ENCODE data around the gene KLF16.
A peak's percentile ranks its signal among the peaks of the same experiment; 100 is the strongest.

KLF16 gene

DNA sequence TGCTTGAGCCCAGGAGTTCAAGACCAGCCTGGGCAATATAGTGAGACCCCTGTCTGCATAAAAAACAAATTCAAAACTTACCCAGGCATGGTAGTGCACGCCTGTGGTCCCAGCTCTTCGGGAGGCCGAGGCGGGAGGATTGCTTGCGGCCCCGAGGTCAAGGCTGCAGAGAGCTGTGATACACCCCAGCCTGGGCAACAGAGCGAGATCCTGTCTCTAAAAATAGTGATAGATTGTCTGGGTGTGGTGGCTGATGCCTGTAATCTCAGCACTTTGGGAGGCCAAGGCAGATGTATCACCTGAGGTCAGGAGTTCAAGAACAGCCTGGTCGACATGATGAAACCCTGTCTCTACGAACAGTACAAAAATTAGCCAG, 4.0 kb upstream of the KLF16 start:
- no peak for DNase-seq (ENCODE audit: low read depth)

DNA sequence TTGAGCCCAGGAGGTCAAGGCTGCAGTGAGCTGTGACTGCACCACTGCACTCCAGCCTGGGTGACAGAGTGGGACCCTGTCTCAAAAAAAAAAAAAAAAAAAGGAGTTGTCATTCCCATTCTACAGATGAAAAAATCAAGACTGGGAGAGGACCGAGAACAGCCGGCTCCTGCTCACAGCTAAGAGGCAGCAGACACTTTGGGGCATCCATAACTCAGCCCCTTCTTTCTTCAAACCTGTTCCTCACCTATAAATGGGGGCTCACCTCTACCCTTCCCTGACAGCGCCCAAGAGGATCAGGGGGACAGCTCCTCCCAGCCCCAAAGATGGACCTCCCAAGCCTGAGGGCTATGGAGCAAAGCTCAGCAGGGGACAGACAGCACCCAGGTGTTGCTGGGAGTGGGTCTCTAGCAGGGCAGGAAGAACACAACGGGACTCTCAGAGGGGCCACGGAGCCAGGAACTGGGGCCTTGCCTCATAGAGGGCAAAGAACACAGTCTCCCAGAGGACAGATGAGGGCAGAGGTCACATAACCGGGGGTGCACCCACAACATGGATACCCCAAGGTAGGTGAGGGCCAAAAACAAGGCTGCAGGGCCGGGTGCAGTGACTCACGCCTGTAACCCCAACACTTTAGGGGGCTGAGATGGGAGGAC, 3.4 kb upstream of the KLF16 start:
- no peak for DNase-seq (ENCODE audit: low read depth)

DNA sequence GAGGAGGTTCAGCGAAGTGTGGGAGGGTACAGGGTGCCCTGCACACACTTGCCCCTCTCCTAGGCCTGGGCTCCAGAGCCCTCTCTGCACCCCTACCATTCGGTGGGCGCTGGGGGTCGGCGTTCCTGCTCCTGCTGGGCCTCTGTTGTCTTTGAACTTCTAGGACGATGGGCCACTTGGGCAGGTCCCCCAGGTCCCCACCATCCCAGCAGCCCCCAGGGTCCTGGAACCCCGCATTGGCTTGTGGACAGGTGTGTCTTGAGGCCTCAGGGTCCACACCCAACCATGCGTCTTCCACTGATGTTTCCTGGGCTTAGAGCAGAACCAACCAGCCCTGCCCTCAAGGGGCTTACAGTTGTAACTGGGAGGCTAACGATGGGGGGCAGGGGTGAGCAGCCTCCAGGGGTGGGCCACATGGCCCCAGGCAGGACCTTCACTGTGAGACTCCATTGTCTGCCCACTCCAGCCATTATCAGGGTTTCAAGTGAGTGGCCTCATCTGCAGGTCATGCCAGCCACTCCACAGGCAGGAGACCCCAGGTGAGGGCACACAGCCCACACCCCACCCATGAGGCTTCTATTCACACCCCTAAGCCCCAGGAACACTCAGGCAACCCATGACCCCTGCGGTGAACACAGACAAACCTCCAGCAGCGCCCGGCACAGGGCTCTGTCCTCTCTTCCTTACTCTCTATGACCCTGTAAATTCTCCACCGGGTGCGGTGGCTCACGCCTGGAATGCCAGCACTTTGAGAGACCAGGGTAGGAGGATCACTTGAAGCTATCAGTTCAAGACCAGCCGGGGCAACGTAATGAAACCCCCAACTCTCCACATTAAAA, 2.0 kb upstream of the KLF16 start:
- no peak for DNase-seq (ENCODE audit: low read depth)

DNA sequence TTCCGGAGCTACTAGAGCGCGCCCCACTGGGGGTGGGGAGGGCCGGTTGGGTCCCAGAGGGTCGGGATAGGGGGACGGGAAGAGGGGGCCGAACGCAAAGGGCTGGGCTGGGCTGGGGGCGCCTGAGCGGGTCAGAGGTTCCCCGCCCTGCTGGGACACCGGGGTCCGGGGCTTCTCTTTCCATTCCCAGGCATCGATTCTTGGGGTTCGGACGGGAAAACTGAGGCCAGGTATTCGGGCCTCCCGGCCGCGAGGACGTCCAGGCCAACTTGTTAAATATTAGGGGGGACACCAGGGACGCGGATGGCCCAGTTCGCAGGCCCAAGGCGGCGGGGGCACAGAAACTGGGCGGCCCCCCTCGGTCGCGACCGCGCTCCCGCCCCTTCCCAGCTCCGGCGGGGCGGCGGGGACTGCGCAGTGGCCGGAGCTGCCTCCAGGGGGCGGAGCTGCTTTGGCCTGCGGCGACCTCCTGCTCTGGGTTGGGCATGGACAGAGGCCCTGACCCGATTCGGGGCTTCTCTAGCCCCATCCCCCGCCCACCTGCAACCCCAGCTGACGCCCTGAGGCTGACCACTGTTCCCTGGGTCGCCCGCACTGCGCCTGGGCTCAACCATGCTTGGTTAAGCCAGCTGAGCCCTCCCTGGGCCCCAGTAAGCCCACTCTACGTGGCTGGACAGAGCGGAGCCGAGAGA, 1.2 kb upstream of the KLF16 start:
- DNase-seq (ENCODE audit: low read depth), result peak; percentile 22

DNA sequence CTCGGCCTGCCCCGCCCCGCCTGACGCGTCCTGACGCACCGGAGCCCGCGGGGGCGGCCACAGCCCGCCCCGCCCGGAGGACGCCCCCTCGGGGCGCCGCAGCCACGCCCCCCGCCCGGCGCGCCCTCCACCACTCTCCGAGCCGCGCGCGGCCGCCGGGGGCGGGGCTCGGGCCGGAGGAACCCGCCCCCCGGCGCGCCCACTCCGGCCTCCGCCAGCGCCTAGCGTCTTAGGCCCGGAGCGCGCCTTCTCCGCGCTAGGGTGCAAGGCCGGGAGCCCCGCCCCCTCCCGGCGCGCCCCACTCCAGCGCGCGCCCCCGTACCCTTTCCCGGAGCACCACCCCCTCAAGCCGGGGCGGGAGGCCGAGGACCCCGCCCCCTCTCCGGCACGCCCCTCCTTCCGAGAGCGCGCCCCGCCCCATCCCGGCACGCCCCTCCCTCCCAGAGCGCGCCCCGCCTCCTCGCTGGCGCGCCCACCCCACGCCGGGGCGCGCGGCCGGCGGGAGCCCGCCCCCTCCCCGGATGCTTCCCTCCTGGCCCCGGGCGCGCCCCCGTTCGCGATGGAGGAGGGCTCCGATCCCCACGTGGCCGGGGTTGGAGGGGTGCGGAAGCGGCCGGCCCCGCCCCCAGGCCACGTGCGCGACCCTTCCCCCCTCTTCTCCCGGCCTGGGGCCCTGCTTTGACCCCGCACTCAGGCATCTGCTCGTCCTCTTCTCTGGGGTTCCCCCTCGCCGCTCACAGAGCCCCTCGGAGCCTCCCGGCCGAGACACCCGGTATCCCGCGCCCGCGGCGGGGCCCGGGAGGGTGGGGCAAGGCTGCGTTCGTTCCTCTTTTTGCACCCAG, 480 bp upstream of the KLF16 start:
- peak; percentile 85 for DNase-seq (ENCODE audit: low read depth)

DNA sequence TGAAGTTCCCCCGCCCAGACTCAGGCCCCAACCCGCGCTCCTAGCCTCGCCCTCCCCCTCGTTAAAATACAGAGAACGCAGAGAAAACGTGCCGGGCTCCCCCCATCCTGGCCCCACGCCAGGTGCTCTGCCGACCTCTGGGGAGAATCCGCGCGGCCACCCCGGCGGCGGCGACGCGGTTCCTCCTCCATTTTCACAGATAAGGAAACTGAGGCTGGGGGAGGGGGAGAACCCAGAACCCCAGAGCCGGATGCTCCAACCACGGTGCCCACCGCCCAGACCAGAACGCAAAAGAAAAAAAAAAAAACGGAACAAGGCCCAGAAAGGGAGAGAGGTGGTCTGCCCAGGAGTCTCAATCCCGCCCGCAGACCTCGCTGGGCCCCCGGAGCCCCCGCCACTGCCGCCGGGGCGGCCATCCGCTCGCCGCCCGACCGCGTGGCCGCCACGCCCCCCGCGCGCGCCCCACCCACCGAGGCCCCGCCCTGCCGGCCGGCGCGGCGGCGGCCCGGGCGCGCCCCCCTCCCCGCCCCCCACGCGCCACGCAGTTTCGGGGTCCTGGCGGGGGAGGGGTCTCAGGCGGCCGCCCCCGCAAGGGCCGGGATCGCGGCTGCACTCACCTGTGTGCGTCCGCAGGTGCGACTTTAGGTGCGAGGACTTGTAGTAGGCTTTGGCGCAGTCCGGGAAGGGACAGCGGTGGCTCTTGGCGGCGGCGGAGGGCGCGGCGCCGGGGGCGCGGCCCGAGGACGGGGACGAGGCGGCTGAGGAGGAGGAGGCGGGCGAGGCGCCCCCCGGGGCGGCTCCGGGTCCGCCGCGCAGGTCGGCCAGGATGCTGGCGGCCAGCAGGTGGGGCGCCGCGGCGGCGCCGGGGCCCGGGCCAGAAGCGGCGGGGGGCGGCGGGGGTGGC, 703 bp downstream of the KLF16 start:
- DNase-seq (ENCODE audit: low read depth), result no peak

DNA sequence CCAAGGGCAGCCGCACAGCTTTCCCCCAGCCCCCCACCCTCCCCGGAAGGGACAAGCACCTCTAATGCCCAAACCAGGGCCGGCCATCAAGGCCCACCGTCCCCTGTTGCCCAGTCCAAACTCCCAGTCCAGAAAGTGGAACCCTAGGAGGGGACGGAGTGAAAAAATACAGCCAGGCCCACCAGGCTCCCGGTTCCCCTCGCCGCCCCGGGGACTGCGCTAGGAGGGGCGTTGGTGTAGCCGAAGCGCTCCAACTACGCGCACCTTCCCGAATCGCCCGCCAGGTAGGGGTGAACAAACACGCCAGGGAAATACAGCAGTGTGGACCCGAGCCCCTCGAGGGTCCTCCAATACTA, 1.3 kb downstream of the KLF16 start:
- DNase-seq (ENCODE audit: low read depth), result no peak

DNA sequence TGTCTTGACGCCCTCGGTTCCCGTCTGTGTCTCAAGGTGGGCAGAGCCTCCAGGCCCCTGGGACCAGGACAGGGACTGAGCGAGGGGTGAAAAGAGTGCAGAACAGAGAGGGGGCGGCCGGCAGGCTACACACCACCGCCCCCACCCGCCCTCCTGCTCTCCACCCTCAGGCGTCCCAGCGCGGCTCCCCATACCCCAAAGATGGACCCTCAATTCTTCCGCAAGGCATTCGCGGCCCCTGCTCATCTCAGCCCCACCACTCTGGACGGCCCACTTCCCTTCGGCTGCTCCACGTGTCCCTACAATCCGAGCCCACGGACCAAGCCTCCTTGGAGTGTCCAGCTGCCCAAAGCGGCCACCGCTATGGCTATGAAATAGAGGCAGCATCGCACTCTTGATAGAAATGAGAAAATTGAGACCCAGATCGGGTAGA, 1.8 kb downstream of the KLF16 start:
- DNase-seq (ENCODE audit: low read depth), result no peak

DNA sequence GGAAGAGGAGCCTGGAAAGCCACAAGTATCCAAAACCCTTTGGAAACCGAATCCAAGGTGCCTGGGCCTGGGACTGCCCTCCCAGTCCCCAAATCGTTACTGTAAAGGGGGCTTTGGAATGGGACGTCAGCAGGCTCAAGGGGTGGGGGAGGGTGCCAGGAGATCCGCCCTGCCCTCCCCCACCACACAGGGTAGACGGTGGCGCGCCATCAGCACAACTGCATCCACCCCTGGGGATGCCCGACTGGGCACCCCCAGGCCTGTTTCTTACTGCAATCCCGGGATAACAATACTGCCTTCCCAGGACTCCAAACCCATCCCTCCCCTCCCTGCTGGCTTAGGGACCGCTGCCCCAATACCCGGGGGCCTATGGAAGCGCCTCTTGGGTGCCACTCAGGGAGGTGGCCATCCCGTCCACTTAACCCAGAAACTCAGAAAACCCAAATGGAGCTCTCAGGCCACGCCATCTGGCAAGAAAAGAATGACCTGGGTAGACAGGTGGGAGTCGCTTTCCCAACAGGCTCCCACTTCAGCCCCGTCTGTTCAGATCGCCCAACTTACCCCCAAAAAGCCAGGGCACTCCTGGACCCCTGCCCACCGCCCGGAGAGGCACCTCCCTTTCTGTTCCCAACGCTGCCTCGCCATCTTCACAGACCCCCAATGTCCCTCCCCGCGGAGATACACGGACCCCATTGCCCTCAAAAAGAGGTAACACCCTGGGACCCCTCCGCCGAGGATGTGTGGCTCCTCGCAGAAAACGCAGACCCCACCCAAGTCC, 2.4 kb downstream of the KLF16 start:
- DNase-seq (ENCODE audit: low read depth), result no peak

DNA sequence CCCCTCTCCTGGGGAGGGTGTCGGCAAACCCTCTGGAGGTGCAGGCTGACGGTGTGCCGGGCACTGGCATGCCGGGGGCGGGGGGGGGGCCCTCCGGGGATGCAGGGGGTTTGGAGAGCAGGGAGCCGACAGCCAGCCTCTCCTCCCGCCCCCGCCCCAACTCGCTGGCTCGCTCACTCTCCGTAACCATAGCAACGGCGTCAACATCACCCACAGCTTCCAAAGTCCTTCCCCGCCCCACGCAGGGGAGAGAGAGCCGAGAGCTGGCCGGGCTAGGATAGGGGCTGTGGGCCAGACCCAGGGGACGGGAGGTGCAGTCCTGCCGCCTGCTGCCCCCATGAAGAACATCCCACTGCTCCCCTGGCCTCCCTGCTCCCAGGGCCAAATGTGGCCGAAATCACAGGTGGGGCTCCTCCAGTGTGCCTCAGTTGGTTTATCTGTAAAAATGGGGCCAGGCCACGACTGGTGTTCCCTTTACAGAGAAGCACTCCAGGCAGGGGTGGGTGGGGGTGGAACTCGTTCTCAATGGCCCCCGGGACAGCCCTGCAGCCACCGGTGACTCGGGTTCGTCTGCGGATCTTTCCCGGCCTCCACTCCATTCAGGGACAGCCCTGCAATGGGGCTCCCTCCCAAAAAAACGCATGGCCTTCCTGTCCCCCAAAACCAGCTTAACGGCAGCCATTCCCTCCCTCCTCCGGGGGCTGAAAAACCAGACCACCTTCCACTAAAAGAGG, 3.2 kb downstream of the KLF16 start:
- peak; percentile 75 for DNase-seq (ENCODE audit: low read depth)

DNA sequence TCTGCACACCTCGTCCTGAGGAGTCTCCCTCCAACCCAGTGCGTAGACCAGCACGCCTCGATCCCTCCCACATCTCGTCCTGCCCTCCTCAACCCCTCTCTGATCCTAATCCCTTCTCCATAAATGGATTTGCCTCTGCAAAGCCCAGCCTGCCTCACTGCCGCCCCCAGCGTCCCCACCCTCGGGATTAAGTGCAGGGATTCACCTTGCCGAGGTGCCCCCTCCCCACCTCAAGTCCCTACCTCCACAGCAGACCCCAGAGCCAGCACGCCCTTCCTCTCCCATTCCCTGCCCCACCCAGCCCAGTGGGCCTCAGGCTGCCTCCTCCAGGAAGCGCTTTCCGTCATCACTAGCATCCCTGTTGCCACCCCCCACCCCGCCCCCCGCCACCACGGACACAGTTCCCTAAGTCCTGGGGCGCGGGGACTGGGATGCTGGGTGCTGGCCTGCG, 4.0 kb downstream of the KLF16 start:
- DNase-seq (ENCODE audit: low read depth), result no peak

DNA sequence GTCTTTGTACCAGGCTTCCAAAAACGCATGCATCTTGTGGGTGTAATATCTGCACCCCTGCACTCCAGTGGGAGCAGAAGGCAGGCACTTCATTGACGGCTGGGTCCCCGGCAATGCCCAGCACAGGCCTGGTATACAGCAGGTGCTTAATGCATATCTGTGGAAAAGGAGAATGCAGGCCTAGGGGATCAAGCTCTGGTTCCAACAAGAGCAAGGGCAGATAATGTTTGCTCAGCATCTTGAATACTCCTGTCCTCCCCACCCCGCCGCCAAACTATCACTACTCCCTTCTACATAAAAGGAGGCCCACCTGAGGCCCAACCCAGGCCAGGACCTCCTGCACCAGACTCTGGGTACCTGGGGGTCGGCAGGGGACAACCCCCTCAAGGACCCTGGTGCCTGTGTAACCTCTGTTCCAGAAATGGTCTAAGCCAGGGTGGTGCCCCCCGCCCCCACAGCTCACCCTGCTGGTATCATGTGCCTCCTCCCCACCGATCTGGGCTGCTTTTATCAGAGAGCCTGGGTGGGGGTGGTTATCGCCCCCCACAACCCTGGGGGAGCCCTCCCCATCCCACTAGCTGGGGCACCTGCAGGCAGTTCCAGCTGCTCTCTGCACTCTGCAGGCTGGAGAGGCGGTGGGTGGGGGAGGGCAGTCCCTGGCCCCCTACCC, 4.8 kb downstream of the KLF16 start:
- DNase-seq (ENCODE audit: low read depth), result no peak

DNA sequence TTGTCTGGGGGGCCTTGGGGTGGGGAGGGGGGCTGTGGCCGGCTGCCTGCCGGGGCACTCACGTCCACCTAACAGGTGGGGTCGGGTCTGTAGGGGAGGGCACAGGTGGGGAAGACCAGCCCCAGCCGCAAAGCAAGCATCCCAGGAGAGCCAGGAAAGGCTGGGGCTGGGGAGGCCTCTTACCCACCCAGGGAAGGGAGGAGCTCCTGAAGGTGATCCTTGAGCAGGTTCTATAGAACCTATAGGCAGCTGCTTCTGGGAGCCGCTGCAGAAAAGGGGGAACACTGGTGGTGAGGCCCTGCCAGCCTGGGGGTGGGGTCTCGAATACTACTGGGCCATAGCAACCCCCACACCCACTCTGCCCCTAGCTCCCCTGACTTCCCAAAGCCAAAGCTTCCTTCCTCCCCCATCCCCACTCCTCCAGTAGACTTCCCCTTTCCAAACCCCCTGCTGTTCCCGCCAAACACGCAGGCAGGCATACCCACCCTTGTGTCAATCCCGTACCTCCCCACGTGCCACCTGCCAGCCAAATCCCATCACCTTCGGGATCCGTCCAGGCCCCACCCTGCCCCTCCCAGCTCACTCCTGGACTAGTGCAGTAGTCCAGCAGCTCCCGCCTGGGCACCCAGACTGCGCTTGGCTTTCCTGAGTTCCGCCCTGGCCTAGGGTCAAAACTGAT, 5.6 kb downstream of the KLF16 start:
- DNase-seq (ENCODE audit: low read depth), result no peak

DNA sequence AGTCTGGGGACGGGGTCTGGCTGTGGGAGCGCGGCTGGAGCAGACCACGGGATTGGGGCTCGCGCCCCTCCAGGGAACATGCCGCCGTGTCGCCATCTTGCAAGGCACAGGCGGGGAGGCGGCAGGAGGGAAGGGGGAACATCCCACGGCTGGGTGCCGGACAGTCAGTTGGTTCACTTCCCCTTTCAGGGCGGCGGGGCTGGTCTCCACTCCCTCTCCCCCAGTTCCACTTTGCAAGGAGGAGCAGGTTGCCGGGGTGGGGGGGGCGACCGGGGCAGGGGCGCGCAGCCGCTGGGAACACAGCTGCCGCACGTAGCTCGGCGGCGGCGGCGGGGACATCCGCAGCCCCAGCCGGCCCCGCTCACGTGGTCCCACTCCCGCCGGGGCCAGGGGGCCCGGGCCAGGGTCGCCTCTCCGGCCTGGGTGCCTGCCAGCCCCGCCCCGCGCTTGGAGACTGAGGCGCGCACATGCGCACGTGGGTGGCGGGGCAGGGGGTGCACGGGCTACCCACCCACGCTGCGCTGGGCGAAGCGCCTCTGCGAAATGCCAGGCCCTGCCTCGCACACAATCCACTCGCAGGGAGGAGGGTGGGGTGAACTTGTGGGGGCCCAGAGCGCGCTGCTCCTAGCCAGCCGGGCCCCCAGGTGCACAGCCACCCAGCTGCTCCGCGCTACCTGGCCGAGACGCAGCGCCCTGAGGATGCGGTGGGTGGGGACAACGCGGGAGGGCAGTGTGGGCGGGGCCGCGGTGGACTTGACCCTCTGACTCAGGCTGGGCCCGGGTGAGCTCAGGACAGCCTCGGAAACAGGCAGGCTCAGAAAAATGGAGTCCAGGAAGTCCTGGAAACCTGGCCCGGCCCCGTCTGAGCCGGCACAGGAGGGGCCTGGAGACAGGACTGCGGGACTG, 6.4 kb downstream of the KLF16 start:
- peak; percentile 38 for DNase-seq (ENCODE audit: low read depth)

DNA sequence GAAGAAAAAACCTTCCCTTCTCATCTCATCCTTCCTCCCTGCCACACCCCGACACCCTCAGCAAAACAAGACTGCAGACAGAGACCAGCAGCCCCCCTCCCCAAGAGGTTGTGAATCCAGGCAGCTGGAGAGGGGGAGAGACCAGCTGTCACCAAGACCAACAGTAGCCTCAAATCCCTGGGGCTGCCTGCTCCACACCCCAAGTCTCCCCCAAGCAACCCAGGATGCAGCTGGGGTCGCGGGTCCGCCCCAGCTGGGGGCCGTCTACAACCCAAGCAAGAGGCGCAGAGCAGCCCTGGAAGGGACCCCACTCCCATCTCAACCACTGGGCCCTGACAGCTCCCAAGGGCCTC, 7.1 kb downstream of the KLF16 start:
- DNase-seq (ENCODE audit: low read depth), result no peak

DNA sequence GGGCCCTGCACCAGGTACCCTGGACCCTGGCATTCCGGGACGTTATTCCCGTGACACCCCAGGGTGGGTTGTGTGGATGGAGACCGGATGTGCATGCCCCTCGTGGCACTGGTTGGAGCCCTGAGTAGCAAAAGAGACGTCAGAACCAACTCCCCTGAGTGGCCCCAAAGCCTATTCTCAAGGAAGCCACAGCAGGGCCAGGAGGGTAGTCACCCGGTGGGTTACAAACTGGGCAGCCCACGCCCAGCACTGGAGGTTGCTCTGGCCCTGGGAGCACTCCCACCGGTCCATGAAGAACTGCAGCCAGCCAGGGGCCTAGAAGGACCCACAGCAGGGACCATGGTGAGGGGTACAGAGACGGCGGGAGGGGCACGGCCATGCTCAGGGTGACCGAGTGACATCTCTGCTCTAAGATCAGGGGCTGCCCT, 7.5 kb downstream of the KLF16 start:
- DNase-seq (ENCODE audit: low read depth), result no peak

DNA sequence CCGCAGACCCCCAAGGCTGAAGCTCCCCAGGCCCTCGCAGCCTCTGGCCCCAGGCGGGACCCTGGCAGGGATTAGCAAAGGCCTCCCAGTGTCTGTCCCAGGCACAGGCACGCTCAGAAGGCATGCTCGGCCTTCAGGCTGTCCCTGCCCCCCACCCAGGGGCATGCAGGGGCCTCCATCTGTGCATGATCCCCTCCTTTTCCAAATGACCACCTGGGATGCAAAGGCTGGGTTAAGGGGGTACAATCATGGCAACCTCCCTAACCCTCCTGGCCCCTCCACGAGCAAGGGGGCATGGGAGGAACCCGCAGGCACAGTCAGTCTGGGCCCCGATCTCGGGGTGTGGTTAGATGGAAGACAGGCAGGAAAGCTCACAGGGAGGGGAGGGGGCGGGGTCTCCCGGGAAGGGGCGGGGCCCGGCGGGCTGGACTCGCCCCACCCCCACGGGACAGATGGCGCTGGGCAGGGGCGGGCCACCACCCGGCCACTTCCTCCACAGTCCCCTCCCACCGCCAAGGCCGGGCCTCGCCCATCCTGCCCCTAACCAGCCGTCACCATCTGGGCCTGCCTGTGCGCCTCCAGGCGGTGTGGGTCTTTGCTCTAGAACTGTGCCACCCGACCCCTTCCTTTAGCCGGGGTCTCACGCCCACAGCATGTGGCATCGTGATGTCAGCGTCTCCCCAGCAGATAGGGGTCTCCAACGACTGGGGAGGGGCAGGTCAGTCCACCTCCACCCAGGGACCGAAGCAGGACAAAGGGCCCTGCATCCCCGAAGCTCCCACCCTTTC, 8.1 kb downstream of the KLF16 start:
- DNase-seq (ENCODE audit: low read depth), result peak; percentile 81
